ENCODE data around the gene CAMK2B. TPM values are rescaled to one million over a fixed set of nuclear protein-coding genes. Genes with fewer than 3 reads are reported as not detected.

CAMK2B gene
- polyA plus RNA-seq, 3 donors, result 0.13 TPM; not detected in 2

DNA sequence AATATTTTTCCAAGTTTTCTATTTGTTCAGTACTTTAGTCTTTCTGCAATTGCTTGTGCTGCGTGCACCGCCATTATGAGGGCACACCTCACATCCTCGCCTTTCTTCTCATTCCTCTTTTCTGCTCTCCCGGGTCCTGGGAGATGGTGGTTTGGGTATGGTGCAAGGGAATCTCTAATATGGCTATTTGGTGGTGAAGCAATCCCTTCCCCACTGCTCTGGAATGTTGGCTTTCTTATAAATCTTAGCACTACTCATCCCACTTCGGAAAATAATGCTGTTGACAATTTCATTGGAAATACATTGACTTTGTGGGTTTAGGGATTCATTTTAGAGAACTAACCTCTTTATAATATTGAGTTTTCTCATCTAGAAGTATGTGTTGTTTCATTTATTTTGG, 134.2 kb downstream of the CAMK2B start:
- H4K20me1 ChIP-seq (ENCODE audit: insufficient read depth, low read length), result no peaks in the 10 kb centered on the region
- TF ChIP-seq, protein P1, sequence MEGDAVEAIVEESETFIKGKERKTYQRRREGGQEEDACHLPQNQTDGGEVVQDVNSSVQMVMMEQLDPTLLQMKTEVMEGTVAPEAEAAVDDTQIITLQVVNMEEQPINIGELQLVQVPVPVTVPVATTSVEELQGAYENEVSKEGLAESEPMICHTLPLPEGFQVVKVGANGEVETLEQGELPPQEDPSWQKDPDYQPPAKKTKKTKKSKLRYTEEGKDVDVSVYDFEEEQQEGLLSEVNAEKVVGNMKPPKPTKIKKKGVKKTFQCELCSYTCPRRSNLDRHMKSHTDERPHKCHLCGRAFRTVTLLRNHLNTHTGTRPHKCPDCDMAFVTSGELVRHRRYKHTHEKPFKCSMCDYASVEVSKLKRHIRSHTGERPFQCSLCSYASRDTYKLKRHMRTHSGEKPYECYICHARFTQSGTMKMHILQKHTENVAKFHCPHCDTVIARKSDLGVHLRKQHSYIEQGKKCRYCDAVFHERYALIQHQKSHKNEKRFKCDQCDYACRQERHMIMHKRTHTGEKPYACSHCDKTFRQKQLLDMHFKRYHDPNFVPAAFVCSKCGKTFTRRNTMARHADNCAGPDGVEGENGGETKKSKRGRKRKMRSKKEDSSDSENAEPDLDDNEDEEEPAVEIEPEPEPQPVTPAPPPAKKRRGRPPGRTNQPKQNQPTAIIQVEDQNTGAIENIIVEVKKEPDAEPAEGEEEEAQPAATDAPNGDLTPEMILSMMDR (IDR thresholded peaks at IDR 0.05), result no peak
- no peak overlapping the region for H3K9ac ChIP-seq (ENCODE audit: insufficient read depth, low read length, poor library complexity, severe bottlenecking)
- no peak overlapping the region for H2AFZ ChIP-seq (ENCODE audit: insufficient read depth, low read depth, low read length, poor library complexity, severe bottlenecking)
- no peaks in the 10 kb centered on the region for H3K27me3 ChIP-seq (ENCODE audit: control insufficient read depth in 2 of 2, insufficient read depth in 2 of 2, low read length in 2 of 2)
- H3K79me2 ChIP-seq (ENCODE audit: insufficient read depth, low read length), result no peaks in the 10 kb centered on the region
- peaks cover 0 to 2% of the 10 kb centered on the region in 2 donors for H3K9me3 ChIP-seq (replicated peaks in 1 of 2; ENCODE audit: control insufficient read depth in 1 of 2, insufficient read depth in 1 of 2, low read length in 2 of 2)
- no peaks in the 10 kb centered on the region for H3K4me1 ChIP-seq (ENCODE audit: control insufficient read depth in 1 of 2, insufficient read depth in 2 of 2, low read length in 2 of 2)
- H3K4me2 ChIP-seq (replicated peaks; ENCODE audit: extremely low read depth, low read length, poor library complexity, severe bottlenecking), result no peak overlapping the region
- Mint-ChIP-seq H3K4me1 (no peaks in the 10 kb centered on the region), H3K36me3 (no peaks in the 10 kb centered on the region), H3K27me3 (ENCODE audit: low read depth in 3 of 3) (peaks cover 7 to 14% (median 10%) of the 10 kb centered on the region in 3 donors), H3K27ac (peak overlapping the region in 1 of 7 donors; percentile 13), H3K4me3 (no peak overlapping the region), H3K9me3 (peaks cover 0 to 10% (median 6%) of the 10 kb centered on the region in 7 donors)
- H3K4me3 ChIP-seq (replicated peaks in 1 of 3; ENCODE audit: low read depth in 2 of 3, low read length in 3 of 3), result no peak overlapping the region
- DNase-seq, result no peak
- no peaks in the 10 kb centered on the region for H3K36me3 ChIP-seq (replicated peaks in 1 of 2; ENCODE audit: control insufficient read depth in 1 of 2, insufficient read depth in 2 of 2, low read length in 2 of 2)
- intact Hi-C loops (cut with micrococcal nuclease), result loop anchor here in 1 of 2 donors (10.0 kb wide), 1 partner anchor 56 kb away; no protein-coding TSS in a partner anchor
- H3K27ac ChIP-seq (ENCODE audit: low read depth in 1 of 2, low read length in 2 of 2), result no peak overlapping the region
- WGBS (ENCODE audit: insufficient coverage), result no CpG with 5 or more reads among the region's 5 CpGs

DNA sequence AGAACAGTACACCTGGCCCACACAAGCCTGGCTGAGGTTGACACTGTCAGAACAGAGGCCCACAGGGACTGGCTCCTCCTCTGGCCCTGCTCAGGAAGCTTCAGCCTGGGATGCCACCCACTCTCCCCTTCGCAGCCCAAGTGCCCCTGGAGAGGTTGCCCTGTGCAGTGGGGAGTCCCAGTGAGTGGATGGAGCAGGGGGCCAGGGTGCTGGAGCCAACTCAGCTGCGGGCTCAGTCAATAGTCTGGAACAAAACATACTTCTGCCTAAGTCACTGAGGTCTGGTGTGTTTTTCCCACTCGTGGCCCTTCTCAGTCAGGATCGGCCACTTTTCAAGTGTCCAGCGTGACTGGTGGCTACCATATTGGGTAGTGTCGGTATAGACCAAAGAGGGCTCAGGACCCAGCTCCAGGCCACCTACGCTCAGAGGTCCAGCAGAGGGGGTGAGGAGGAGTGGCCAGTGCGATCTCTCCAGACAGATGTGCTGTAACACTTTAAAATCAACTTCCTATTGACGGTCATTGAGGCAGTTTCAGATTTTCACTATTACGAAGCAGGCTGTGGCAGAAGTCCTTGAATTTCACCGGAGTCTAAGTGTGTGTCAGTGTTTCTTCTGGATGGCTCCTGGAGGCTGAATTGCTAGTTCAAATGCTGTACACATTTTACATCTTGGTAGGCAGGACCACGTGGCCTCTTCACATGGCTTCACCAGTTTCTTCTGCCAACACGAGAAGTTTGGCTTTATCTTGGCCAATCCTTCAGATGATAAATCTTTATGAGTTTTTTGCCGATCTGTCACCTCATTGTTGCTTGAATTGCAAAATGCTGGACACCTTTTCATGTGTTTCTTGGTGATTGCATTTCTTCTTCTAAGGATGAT, 135.2 kb downstream of the CAMK2B start:
- H3K4me1 Mint-ChIP-seq, result no peaks in the 10 kb centered on the region
- Histone ChIP-seq H2AFZ (ENCODE audit: insufficient read depth, low read depth, low read length, poor library complexity, severe bottlenecking) (no peak overlapping the region), H4K20me1 (ENCODE audit: insufficient read depth, low read length) (no peaks in the 10 kb centered on the region), H3K27me3 (ENCODE audit: control insufficient read depth in 2 of 2, insufficient read depth in 2 of 2, low read length in 2 of 2) (no peaks in the 10 kb centered on the region), H3K9me3 (replicated peaks in 1 of 2; ENCODE audit: control insufficient read depth in 1 of 2, insufficient read depth in 1 of 2, low read length in 2 of 2) (peaks cover 0 to 2% of the 10 kb centered on the region in 2 donors), H3K27ac (ENCODE audit: low read depth in 1 of 2, low read length in 2 of 2) (no peak overlapping the region), H3K79me2 (ENCODE audit: insufficient read depth, low read length) (no peaks in the 10 kb centered on the region), H3K36me3 (replicated peaks in 1 of 2; ENCODE audit: control insufficient read depth in 1 of 2, insufficient read depth in 2 of 2, low read length in 2 of 2) (no peaks in the 10 kb centered on the region), H3K9ac (ENCODE audit: insufficient read depth, low read length, poor library complexity, severe bottlenecking) (no peak overlapping the region), H3K4me1 (ENCODE audit: control insufficient read depth in 1 of 2, insufficient read depth in 2 of 2, low read length in 2 of 2) (no peaks in the 10 kb centered on the region), H3K4me3 (replicated peaks in 1 of 3; ENCODE audit: low read depth in 2 of 3, low read length in 3 of 3) (no peak overlapping the region), H3K4me2 (replicated peaks; ENCODE audit: extremely low read depth, low read length, poor library complexity, severe bottlenecking) (no peak overlapping the region)
- TF ChIP-seq, protein P1 (IDR thresholded peaks at IDR 0.05), result no peak
- H3K4me3 Mint-ChIP-seq, result no peak overlapping the region
- no peak overlapping the region for H3K27ac Mint-ChIP-seq
- DNase-seq, result no peak
- peaks cover 7 to 14% (median 10%) of the 10 kb centered on the region in 3 donors for H3K27me3 Mint-ChIP-seq (ENCODE audit: low read depth in 3 of 3)
- peaks cover 0 to 10% (median 6%) of the 10 kb centered on the region in 7 donors for H3K9me3 Mint-ChIP-seq
- WGBS (ENCODE audit: insufficient coverage), result 93% methylated on average over 8 of the region's 14 CpGs
- intact Hi-C loops (cut with micrococcal nuclease), result loop anchor here in 1 of 2 donors (10.0 kb wide), 1 partner anchor 55 kb away; no protein-coding TSS in a partner anchor
- no peaks in the 10 kb centered on the region for H3K36me3 Mint-ChIP-seq

Data from CD14-positive monocyte (primary cell).